ENCODE measurements around the gene ELOVL7.

ELOVL7 gene

DNA sequence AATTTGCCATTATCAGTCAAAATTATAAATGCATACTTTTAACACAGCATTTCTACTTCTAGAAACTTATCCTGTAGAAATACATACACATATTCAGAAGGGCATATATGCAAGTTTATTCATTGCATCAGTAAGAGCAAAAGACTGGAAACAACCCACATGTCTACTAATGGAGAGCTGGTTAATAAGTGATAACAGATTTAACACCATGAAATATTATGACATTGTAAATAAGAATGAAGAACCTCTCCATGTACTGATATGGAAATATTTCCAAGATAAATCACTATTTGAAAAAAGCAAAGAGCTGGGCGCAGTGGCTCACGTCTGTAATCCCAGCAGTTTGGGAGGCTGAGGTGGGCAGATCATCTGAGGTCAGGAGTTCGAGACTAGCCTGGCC, 54.5 kb downstream of the ELOVL7 start:
- no peak for DNase-seq (ENCODE audit: low spot score)
- in situ Hi-C loops (cut with MboI; ENCODE audit: low sequenced_read_pairs, unreplicated experiment): no loop called here
- TF ChIP-seq, protein P1, sequence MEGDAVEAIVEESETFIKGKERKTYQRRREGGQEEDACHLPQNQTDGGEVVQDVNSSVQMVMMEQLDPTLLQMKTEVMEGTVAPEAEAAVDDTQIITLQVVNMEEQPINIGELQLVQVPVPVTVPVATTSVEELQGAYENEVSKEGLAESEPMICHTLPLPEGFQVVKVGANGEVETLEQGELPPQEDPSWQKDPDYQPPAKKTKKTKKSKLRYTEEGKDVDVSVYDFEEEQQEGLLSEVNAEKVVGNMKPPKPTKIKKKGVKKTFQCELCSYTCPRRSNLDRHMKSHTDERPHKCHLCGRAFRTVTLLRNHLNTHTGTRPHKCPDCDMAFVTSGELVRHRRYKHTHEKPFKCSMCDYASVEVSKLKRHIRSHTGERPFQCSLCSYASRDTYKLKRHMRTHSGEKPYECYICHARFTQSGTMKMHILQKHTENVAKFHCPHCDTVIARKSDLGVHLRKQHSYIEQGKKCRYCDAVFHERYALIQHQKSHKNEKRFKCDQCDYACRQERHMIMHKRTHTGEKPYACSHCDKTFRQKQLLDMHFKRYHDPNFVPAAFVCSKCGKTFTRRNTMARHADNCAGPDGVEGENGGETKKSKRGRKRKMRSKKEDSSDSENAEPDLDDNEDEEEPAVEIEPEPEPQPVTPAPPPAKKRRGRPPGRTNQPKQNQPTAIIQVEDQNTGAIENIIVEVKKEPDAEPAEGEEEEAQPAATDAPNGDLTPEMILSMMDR (IDR thresholded peaks at IDR 0.05; ENCODE audit: borderline replicate concordance, control extremely low read depth, extremely low read depth, insufficient read depth, missing control alignments): no peak

DNA sequence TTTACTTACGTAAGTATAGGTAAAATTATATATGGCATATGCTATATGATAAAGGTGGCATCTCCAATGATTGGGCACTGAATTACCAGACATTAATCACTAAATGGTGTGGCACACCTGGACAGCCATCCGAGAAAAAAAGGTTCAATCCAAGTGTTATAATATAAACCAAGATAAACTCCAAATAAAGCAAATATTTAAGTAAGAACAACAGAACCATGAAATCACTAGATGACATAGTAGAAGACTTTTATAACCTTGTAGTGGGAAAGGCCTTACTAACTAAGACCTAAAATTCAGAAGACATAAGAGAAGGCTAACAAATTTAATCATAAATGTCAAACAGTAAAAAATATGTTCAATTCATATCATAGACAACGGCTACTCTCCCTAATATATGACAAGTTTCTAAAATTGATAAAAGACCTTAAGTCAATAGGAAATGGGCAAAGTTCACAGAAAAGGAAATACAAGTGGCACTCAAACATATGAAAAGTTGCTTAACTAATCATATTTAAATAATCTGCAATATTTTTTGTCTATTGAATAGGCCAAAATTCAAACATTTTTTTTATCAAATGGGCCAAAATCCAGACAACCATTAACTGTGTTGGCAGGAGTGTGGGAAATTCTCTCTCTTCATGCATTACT, 55.1 kb downstream of the ELOVL7 start:
- in situ Hi-C loops (cut with MboI; ENCODE audit: low sequenced_read_pairs, unreplicated experiment): no loop called here
- TF ChIP-seq, protein P1 (IDR thresholded peaks at IDR 0.05; ENCODE audit: borderline replicate concordance, control extremely low read depth, extremely low read depth, insufficient read depth, missing control alignments): no peak
- DNase-seq (ENCODE audit: low spot score): no peak

DNA sequence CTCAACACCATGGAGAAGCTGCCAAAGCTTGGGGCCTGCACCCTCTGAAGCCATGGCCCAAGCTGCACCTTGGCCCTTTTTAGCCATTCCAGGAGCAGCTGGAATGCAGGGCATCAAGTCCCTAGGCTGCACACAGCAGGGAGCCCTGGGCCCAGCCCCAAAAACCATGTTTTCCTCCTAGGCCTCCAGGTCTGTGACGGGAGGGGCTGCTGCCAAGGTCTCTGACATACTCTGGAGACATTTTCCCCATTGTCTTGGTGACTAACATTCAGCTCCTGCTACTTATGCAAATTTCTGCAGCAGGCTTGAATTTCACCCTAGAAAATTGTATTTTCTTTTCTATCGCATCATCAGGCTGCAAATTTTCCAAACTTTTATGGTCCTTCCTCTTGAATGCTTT, 64.6 kb downstream of the ELOVL7 start:
- no peak for DNase-seq (ENCODE audit: low spot score)
- TF ChIP-seq, protein P1 (IDR thresholded peaks at IDR 0.05; ENCODE audit: borderline replicate concordance, control extremely low read depth, extremely low read depth, insufficient read depth, missing control alignments): no peak
- in situ Hi-C loops (cut with MboI; ENCODE audit: low sequenced_read_pairs, unreplicated experiment): no loop called here

DNA sequence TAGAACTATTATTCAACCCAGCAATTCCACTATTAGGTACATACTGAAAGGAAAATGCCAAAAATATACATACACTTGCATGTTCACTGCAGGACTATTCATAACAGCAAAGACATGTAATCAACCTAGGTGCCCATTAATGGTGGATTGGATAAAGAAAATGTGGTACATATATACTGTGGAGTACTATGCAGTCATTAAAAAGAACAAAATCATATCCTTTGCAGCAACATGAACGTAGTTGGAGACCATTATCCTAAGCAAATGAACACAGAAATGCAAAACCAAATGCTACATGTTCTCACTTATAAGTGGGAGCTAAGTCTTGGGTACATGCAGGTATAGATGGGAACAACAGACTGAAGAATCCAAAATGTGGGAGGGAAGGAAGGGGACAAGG, 67.7 kb downstream of the ELOVL7 start:
- TF ChIP-seq, protein P1 (IDR thresholded peaks at IDR 0.05; ENCODE audit: borderline replicate concordance, control extremely low read depth, extremely low read depth, insufficient read depth, missing control alignments): no peak
- in situ Hi-C loops (cut with MboI; ENCODE audit: low sequenced_read_pairs, unreplicated experiment): no loop called here

DNA sequence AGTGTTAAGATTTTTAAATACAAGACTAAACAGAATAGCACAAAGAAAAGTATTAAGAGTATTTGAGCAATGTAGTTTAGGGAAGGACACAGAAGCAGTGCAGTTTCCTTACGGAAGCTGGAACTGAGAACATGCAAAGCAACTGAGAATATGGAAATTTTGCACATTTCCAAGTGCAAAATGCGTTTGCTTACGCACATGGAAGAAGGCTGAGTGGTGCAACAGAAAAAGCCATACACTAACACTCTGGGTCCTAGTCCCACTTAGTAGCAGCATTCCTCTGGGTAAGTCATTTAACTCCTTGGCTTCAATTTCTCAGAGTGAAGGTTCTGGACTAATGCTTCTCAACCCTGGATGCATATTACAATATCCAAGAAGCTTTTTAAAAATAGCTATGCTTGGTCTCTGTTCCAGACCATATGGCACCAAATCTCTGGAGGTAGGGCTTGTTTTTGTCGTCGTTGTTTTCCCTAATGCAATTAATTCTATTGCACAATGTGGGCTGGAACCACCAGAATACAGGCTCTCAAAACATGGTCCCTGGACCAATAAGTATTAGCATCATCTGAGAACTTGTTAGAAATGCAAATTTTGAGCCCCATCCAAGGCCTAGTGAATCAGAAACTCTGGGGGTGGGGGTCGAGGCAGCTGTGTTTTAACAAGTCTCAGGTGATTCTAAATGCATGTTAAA, 78.9 kb downstream of the ELOVL7 start:
- in situ Hi-C loops (cut with MboI; ENCODE audit: low sequenced_read_pairs, unreplicated experiment): no loop called here
- DNase-seq (ENCODE audit: low spot score): no peak
- TF ChIP-seq, protein P1 (IDR thresholded peaks at IDR 0.05; ENCODE audit: borderline replicate concordance, control extremely low read depth, extremely low read depth, insufficient read depth, missing control alignments): no peak

More for the DNA sequence above, 67.7 kb downstream of the ELOVL7 start:
- no peak for DNase-seq (ENCODE audit: low spot score)

DNA sequence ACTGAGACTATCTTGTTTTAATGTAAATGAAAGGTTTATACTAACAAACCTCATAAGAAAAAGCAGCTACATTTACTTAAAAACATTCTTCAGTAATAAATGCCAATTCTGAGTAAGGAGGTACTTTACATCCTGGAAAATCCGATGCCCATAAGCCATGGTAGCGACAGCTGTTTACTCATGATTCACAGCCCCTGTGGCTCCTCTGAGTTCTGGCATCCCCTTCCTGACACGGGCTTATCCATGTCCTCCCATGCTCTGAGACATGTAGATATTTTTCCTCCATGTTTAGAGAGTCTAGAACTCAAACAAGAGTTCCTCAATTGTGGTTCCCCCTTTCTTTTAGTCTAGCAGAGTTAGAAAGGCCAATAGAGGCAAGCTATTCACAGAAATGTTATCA, 81.0 kb downstream of the ELOVL7 start:
- in situ Hi-C loops (cut with MboI; ENCODE audit: low sequenced_read_pairs, unreplicated experiment): no loop called here
- TF ChIP-seq, protein P1 (IDR thresholded peaks at IDR 0.05; ENCODE audit: borderline replicate concordance, control extremely low read depth, extremely low read depth, insufficient read depth, missing control alignments): no peak
- DNase-seq (ENCODE audit: low spot score): no peak
